IPS DF 4.7 (cell line): ENCODE results near the gene AGAP6.
"Not testable (repeated sequence)": the region's sequence is repeated elsewhere in the genome, so short reads cannot be mapped to it uniquely, and the experiment has no call there.

Source experiments
- DNase-seq: peaks from one replicate; pipeline ENCODE4 v3.0.0-alpha.2; 2013; ENCODE audit warnings: low spot score; ENCODE audit errors: extremely low read depth

The AGAP6 gene

DNA sequence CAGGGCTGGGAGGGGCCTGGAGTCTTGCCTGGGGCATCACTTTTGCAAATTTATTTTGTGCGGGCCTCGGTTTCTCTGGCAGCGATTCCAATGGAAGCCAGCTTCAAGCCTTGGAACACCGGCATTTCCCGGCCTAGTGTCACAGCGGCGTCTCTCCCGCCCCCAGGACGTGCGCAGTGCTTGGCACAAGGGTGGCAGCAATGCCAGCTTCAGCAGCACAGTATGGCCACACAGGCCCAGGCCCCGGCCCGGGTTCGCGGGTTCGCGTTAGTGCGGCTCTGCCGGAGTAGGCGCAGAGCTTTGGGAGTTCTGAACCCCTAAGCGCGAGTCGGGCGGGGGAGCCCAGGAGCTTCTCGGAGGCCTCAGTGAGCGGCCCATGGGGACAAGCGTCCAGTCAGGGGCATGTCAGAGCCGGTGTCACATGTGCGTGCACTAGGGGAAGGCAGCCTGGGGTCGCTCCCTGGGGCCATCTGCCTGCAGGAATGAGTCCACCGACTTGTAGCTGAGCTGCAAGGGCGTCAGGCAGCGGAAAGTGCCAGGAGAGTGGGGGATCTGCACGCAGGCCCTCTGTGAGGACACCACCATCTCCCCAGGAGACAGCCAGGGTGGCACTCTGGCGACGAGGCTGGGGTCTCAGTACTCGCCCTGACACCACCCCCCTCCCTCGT lies 36.6 kb downstream of the AGAP6 start:
- not testable (repeated sequence) for DNase-seq

DNA sequence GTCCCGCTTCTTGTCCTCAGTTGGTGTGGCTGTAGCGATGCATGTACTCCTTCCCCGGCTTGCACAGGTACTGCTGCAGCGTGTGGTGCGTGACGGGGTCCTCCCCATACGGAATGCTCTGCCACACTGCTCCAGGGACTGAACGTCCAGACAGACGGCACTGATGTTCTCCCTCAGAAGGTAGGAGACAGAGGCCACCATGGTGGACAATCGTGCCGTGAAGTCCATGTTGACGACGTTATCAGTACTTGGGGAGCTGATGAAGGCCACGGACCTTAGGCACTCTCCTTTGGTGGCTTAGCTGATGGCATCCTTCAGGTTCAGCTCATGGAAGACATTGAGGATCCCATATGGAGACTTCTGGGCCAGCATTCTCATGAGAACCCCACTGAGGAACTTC lies 37.4 kb downstream of the AGAP6 start:
- no peak for DNase-seq

DNA sequence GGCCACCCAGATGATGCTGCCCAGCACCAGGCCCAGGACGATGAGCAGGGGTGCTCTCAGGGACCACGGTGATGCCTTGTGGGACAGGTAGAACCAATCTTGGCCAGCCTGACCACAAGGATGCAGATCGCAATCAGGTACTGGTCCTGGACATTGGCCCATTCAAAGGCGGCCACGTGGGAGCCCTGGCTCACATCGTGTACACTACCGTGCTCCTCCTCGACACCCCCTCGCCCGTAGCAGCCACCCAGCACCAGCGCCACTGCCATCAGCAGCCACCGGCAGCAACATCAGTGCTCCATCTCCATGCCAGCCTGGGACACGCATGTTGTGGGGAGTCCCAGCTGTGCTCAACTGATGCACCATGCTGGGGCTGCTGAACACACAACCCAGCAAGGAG lies 39.0 kb downstream of the AGAP6 start:
- no peak for DNase-seq

DNA sequence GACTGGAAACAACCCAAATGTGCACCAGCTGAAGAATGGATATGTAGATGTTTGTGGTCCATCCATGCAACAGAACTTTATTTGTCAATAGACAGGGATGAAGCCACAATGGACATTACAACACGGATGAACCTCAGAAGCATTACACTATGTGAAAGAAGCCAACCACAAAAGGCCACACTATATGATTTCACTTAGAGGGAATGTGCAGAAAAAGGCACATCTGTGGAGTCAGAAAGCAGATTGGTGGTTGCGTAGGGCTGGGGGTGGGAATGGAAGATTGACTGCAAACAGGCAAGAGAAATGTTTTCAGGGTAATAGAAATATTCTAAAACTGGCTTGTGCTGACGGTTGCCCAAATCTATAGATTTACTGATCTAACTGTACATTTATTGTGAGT lies 45.3 kb downstream of the AGAP6 start:
- no peak for DNase-seq

DNA sequence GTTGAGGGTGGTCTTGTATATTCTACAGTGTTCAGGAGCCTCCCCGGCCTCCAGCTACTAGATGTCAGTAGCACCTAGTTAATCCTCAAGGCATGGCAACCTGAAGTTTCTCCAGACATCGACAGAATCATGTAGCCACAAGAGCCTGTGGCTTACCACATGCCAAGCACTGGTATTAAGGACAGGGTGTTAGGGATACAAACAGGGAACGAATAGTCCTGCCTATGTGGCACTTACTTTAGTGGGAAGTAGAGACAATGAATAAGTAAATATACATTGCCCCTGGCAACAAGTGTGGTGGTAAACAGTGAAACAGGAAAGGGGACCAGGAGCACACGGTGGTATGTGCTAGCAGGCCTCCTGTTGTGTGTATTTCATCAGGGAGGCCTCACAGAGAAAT lies 47.1 kb downstream of the AGAP6 start:
- not testable (repeated sequence) for DNase-seq

DNA sequence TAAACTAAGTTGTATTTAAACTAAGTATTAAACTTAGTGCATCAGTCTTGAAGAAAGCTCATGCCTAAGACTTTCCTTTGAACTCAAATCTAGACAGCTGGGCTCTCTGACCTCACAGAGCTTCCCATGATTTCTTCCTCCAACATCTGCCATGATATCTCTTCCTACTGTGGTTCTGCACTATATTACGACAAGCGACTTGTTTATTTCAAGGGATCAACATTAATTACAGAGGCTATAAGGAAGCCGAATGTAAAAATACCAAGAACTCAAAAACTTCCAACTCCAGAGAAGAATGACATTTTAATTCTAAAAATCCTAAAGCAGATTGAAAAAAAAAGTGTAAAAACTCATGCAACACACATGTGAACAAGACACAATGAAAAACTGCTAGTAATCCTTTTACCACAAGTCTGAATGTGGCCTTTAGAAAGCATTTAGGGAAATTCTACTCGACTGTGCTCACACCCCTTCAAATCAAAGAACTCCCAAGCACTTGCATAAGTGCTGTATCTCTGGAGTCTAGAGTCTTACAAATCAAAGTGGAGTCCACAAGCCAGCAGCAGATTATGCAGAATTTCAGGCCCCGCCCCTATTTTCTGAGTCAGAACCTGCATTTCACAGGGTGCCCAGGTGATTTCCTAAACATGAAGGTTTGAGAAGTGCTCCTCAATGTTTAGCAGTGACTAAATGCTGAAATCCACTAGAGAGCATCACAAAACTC lies 56.9 kb downstream of the AGAP6 start:
- DNase-seq: no peak

DNA sequence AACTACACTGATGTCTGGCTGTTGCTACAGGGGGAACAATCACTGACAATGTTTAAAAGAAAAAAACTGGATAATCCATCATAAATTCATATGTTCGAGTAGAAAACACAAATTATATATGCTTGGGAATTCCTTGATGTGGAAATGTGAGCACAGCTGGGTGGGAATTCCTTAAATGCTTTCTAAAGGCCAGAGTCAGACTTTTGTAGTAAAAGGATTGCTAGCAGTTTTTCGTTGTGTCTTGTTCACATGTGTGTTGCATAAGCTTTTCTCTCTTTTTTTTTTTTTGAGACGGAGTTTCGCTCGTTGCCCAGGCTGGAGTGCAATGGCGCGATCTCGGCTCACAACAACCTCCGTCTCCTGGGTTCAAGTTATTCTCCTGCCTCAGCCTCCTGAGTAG lies 58.3 kb downstream of the AGAP6 start:
- not testable (repeated sequence) for DNase-seq

DNA sequence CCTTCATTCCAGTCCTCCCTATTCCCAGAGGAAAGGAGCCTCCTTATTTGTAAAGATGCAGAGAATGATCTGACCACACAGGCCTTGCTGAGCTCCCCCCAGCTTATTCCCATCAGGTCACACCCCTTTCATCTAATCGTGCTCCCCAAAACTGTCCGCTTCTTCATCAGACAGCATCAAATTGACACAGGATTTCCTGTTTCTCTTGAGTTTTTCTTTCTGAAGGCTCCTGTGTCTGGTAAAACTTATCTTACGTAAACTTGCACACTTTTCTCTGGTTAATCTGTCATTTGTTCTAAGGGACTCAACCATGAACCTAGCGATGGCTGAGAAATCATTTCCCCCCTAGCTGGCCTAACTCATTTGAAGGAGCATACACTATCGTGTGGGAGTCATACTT lies 59.4 kb downstream of the AGAP6 start:
- not testable (repeated sequence) for DNase-seq

DNA sequence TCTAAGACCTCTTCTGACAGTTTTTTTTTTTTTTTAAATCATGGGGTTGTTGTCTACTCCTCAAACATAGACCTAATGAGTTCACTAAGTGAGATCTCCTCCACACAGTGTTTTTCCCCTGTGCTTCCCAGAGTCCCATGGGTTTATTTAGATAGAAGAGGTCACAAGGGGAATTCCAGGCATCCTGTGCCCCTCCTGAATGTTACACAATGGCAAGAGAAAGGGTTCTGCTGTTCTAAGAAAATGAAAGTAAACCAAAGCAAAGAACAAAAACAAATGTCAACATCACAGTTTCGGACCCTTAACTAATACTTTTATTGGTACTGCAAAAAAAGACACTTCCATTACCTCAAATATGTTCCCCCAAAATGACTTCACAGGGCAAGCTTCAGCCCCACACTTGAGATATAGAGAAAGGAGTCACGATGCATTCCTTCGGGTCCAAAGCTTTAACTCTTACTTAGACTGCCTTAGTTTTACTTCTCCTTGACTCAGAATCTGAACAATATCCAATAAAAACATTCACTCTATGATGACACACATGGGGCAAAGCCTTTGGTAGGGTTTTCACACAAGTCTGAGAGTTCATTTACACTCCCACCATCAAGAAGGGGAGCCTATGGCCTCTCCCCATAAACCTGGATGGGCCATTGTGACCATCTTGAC lies 63.9 kb downstream of the AGAP6 start:
- not testable (repeated sequence) for DNase-seq

DNA sequence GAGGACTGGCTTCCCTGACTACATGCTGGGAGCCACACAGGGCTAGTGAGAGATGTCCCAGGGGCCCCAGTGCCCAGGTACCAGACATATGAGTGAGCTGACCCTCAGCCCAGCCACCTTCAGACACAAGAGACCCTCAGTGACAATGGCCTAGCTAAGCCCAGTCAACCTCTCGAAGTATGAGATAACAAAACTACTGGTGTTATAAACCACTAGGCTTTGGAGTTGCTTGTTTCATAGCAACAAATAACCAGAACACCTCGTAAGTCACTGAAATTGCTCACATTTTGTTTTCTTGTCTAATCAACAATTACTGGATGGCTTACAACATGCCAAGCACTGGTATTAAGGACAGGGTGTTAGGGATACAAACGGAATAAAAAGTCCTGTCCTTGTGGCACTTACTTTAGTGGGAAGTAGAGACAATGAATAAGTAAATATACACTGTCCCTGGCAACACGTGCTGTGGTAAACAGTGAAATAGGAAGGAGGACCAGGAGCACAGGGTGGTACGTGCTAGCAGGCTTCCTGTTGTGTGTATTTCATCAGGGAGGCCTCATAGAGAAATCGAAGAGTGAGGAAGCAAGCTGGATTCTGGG lies 64.7 kb downstream of the AGAP6 start:
- DNase-seq: not testable (repeated sequence)

DNA sequence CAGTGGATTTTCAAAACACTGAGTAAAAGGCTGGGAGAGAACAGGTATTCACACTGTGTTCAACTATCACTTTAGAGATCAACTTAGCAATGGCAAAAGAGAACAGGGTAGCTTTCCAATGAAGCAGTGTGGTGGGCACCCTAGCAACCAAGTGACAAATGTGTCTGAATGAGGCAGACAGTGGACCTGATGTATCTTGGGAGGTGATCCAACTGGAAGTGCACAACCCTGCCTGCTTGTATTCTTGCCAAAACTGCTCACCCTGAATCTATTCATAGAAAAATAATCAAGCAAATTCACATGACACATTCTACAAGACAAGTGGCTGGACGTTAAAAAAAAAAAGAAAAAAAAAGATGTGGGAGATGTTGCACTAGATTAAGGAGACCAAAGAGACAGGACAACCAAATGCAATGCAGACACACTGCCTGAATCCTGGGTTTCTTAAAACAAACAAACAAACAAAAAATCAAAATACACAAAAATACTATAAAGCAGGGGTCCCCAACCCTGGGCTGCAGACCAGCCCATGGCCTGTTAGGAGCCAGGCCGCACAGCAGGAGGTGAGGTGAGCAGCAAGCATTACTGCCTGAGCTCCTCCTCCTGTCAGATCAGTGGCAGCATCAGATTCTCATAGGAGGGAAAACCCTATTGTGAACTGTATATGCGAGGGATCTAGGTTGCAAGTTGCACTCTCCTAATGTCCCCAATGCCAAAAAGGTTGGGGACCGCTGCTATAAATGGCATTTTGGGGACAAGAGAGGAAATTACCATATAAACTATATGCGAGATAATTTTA lies 67.5 kb downstream of the AGAP6 start:
- DNase-seq: not testable (repeated sequence)

DNA sequence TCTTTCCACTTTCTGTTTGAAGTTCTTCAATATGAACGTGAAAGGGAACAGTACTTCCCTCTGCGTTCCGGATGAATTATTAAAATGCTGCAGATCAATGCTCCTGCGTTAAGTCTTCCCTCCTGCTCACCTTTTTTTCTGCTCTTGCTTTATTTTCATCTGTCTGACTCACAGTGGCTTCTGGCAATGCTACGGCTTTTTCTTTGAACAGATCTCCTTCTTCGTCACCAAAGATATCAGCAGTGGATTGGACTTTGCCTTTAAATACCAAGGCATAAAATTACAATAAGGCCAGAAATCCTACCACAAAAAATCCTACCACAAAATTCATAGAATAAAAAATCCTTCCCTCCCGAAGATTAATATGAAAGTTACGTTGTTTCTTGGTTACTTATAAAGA lies 68.4 kb downstream of the AGAP6 start:
- not testable (repeated sequence) for DNase-seq

DNA sequence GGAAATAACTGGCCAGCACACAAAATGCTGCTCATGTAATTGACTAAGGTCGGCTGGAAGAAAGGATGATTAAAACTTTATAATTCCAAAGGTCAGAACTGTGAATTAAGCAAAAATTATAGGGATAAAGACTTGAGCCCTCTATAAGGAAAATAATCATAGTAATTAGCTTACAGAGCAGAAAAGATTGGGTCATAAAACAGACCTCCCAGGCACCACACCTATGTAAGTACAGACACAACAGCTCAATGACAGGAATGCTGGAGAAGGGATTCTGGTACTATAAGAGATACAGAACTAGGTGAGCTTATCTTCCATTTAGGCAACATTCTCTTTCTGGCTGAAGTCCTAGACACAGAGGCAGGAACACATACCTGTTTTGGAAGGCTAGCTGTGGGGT lies 70.5 kb downstream of the AGAP6 start:
- DNase-seq: not testable (repeated sequence)

DNA sequence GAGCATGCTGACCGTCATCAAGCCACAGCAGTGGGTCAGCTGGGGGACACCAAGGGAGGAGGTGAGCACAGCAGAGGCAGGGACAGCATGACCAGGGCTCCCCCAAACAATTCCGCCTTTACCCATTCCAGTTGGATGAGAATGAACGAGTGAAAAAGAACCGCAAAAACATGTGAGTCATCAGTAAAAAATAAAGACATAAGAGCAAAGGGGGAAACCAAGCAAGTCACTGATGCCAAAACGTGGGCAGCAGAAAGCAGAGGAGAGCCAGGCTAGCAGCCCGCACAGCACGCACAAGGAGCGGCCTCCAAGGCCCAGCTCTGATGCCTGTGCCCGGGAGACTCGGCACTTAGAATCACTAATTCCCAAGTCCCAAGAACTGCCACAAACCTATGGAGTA lies 71.7 kb downstream of the AGAP6 start:
- DNase-seq: not testable (repeated sequence)
